HepG2 (cell line): ENCODE data around the gene DACT2. TPM values are rescaled to one million over a fixed set of nuclear protein-coding genes. Genes with fewer than 3 reads are reported as not detected.
A peak's percentile ranks its signal among the peaks of the same experiment; 100 is the strongest.

Source experiments
- PAWR ChIP-seq: sonication (generic); formaldehyde crosslinking; IDR thresholded peaks from 2 replicates; pipeline ENCODE4 v1.4.0; 2020; ENCODE audit warnings: missing genetic modification reagents, mild to moderate bottlenecking, borderline replicate concordance
- ZNF615 ChIP-seq: sonication (generic); formaldehyde crosslinking; IDR thresholded peaks from 2 replicates; pipeline ENCODE4 v1.5.0; 2020; ENCODE audit warnings: mild to moderate bottlenecking, missing genetic modification reagents, borderline replicate concordance
- polyA plus RNA-seq, 8 experiments: library from polyadenylated mRNA; depleted of rRNA in 3 of 8; stranded (reverse) in 7 of 8; unstranded in 1 of 8; fragments of >200 nt; fragmentation: Illumina TruSeq in 4 of 8; extraction: Trizol in 4 of 8; gene quantifications; 2 replicates each; pipeline versions ENCODE4 v1.2.1 to v1.2.3, GENCODE V29; 2011 to 2016; ENCODE audit warnings: low read depth in 4 of 8, missing spikeins in 1 of 8, mixed read lengths in 1 of 8; ENCODE audit not compliant: insufficient read depth in 1 of 8
- total RNA-seq, 5 experiments: library from RNA; depleted of rRNA; stranded (reverse); fragments of >200 nt; fragmentation: Illumina TruSeq; extraction: Trizol; gene quantifications; 2 replicates each; pipeline ENCODE4 v1.2.3, GENCODE V29; 2016; ENCODE audit warnings: low read depth in 1 of 5
- TF ChIP-seq, protein P1 (sequence below): sonication (generic); formaldehyde crosslinking; IDR thresholded peaks from 2 replicates; pipeline ENCODE4 v1.4.0; 2020; ENCODE audit warnings: low read depth, missing genetic modification reagents
- TF ChIP-seq, protein P2 (sequence below): sonication (generic); formaldehyde crosslinking; IDR thresholded peaks from 2 replicates; pipeline ENCODE4 v1.4.0; 2020; ENCODE audit warnings: missing genetic modification reagents, borderline replicate concordance
- TF ChIP-seq, protein P3 (sequence below): sonication (generic); formaldehyde crosslinking; IDR thresholded peaks from 2 replicates; pipeline ENCODE4 v1.4.0; 2020; ENCODE audit warnings: mild to moderate bottlenecking, missing genetic modification reagents, borderline replicate concordance
- TF ChIP-seq, protein P4 (sequence below): sonication (generic); formaldehyde crosslinking; IDR thresholded peaks from 2 replicates; pipeline ENCODE4 v1.5.0; 2020; ENCODE audit warnings: mild to moderate bottlenecking, missing genetic modification reagents, borderline replicate concordance

The DACT2 gene
- total and polyA plus RNA-seq, 2 of the 13 experiments (the other 11 are each of a cell fraction or from before 2014, with no cell fraction given) = 0.15 TPM; not detected in 1

DNA sequence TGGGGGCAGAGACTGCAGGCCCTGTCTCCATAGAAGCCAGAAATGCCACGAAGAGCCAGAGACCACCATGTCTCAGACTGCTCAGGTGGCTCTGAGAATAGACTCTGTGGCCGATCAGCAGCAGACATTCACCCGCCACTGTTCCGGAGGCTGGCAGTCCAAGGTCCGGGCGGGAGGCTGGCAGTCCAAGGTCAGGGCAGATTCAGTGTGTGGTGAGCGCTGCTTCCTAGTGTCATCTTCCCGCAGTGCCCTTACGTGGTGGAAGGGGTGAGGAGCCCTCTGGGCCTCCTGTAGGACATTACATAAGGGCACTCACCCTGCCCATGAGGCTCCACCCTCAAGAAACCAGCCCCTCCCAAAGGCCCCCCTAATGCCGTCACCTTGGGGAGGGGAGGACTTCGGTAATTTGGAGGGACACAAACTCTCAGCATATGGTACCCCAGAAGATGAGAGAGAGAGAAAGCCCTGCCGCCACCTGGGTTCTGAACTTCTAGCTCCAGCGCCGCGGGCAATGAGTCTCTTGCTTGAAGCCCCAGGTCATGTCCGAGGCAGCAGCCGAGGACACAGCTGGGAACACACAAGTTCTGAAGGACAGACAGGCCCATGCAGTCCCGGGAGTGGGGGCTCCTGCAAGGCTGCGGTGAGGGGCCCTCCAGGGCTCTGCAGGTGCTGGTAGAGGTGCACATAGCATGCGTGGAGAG lies 36.4 kb downstream of the DACT2 start (continued):
- TF ChIP-seq, protein P1, sequence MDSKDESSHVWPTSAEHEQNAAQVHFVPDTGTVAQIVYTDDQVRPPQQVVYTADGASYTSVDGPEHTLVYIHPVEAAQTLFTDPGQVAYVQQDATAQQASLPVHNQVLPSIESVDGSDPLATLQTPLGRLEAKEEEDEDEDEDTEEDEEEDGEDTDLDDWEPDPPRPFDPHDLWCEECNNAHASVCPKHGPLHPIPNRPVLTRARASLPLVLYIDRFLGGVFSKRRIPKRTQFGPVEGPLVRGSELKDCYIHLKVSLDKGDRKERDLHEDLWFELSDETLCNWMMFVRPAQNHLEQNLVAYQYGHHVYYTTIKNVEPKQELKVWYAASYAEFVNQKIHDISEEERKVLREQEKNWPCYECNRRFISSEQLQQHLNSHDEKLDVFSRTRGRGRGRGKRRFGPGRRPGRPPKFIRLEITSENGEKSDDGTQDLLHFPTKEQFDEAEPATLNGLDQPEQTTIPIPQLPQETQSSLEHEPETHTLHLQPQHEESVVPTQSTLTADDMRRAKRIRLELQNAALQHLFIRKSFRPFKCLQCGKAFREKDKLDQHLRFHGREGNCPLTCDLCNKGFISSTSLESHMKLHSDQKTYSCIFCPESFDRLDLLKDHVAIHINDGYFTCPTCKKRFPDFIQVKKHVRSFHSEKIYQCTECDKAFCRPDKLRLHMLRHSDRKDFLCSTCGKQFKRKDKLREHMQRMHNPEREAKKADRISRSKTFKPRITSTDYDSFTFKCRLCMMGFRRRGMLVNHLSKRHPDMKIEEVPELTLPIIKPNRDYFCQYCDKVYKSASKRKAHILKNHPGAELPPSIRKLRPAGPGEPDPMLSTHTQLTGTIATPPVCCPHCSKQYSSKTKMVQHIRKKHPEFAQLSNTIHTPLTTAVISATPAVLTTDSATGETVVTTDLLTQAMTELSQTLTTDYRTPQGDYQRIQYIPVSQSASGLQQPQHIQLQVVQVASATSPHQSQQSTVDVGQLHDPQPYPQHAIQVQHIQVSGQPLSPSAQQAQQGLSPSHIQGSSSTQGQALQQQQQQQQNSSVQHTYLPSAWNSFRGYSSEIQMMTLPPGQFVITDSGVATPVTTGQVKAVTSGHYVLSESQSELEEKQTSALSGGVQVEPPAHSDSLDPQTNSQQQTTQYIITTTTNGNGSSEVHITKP (CRISPR knock-in tag) = 0 out of 2 replicates have a peak, but pooled peaks have one; percentile 23
- TF ChIP-seq, protein P2, sequence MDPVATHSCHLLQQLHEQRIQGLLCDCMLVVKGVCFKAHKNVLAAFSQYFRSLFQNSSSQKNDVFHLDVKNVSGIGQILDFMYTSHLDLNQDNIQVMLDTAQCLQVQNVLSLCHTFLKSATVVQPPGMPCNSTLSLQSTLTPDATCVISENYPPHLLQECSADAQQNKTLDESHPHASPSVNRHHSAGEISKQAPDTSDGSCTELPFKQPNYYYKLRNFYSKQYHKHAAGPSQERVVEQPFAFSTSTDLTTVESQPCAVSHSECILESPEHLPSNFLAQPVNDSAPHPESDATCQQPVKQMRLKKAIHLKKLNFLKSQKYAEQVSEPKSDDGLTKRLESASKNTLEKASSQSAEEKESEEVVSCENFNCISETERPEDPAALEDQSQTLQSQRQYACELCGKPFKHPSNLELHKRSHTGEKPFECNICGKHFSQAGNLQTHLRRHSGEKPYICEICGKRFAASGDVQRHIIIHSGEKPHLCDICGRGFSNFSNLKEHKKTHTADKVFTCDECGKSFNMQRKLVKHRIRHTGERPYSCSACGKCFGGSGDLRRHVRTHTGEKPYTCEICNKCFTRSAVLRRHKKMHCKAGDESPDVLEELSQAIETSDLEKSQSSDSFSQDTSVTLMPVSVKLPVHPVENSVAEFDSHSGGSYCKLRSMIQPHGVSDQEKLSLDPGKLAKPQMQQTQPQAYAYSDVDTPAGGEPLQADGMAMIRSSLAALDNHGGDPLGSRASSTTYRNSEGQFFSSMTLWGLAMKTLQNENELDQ = 0 out of 2 replicates have a peak, but pooled peaks have one; percentile 18
- TF ChIP-seq PAWR (CRISPR knock-in tag) (0 out of 2 replicates have a peak, but pooled peaks have one; percentile 58), ZNF615 (CRISPR knock-in tag) (no peak)
- TF ChIP-seq, protein P3, sequence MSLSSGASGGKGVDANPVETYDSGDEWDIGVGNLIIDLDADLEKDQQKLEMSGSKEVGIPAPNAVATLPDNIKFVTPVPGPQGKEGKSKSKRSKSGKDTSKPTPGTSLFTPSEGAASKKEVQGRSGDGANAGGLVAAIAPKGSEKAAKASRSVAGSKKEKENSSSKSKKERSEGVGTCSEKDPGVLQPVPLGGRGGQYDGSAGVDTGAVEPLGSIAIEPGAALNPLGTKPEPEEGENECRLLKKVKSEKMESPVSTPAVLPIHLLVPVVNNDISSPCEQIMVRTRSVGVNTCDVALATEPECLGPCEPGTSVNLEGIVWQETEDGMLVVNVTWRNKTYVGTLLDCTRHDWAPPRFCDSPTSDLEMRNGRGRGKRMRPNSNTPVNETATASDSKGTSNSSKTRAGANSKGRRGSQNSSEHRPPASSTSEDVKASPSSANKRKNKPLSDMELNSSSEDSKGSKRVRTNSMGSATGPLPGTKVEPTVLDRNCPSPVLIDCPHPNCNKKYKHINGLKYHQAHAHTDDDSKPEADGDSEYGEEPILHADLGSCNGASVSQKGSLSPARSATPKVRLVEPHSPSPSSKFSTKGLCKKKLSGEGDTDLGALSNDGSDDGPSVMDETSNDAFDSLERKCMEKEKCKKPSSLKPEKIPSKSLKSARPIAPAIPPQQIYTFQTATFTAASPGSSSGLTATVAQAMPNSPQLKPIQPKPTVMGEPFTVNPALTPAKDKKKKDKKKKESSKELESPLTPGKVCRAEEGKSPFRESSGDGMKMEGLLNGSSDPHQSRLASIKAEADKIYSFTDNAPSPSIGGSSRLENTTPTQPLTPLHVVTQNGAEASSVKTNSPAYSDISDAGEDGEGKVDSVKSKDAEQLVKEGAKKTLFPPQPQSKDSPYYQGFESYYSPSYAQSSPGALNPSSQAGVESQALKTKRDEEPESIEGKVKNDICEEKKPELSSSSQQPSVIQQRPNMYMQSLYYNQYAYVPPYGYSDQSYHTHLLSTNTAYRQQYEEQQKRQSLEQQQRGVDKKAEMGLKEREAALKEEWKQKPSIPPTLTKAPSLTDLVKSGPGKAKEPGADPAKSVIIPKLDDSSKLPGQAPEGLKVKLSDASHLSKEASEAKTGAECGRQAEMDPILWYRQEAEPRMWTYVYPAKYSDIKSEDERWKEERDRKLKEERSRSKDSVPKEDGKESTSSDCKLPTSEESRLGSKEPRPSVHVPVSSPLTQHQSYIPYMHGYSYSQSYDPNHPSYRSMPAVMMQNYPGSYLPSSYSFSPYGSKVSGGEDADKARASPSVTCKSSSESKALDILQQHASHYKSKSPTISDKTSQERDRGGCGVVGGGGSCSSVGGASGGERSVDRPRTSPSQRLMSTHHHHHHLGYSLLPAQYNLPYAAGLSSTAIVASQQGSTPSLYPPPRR (CRISPR knock-in tag) = peak; percentile 79; the same call in 1 of the 2 replicates
- TF ChIP-seq, protein P4, sequence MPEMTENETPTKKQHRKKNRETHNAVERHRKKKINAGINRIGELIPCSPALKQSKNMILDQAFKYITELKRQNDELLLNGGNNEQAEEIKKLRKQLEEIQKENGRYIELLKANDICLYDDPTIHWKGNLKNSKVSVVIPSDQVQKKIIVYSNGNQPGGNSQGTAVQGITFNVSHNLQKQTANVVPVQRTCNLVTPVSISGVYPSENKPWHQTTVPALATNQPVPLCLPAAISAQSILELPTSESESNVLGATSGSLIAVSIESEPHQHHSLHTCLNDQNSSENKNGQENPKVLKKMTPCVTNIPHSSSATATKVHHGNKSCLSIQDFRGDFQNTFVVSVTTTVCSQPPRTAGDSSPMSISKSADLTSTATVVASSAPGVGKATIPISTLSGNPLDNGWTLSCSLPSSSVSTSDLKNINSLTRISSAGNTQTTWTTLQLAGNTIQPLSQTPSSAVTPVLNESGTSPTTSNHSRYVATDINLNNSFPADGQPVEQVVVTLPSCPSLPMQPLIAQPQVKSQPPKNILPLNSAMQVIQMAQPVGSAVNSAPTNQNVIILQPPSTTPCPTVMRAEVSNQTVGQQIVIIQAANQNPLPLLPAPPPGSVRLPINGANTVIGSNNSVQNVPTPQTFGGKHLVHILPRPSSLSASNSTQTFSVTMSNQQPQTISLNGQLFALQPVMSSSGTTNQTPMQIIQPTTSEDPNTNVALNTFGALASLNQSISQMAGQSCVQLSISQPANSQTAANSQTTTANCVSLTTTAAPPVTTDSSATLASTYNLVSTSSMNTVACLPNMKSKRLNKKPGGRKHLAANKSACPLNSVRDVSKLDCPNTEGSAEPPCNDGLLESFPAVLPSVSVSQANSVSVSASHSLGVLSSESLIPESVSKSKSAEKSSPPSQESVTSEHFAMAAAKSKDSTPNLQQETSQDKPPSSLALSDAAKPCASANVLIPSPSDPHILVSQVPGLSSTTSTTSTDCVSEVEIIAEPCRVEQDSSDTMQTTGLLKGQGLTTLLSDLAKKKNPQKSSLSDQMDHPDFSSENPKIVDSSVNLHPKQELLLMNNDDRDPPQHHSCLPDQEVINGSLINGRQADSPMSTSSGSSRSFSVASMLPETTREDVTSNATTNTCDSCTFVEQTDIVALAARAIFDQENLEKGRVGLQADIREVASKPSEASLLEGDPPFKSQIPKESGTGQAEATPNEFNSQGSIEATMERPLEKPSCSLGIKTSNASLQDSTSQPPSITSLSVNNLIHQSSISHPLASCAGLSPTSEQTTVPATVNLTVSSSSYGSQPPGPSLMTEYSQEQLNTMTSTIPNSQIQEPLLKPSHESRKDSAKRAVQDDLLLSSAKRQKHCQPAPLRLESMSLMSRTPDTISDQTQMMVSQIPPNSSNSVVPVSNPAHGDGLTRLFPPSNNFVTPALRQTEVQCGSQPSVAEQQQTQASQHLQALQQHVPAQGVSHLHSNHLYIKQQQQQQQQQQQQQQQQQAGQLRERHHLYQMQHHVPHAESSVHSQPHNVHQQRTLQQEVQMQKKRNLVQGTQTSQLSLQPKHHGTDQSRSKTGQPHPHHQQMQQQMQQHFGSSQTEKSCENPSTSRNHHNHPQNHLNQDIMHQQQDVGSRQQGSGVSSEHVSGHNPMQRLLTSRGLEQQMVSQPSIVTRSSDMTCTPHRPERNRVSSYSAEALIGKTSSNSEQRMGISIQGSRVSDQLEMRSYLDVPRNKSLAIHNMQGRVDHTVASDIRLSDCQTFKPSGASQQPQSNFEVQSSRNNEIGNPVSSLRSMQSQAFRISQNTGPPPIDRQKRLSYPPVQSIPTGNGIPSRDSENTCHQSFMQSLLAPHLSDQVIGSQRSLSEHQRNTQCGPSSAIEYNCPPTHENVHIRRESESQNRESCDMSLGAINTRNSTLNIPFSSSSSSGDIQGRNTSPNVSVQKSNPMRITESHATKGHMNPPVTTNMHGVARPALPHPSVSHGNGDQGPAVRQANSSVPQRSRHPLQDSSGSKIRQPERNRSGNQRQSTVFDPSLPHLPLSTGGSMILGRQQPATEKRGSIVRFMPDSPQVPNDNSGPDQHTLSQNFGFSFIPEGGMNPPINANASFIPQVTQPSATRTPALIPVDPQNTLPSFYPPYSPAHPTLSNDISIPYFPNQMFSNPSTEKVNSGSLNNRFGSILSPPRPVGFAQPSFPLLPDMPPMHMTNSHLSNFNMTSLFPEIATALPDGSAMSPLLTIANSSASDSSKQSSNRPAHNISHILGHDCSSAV (CRISPR knock-in tag) = no peak
